ENCODE results near the gene INSIG2.
"Not testable (repeated sequence)": the region's sequence is repeated elsewhere in the genome, so short reads cannot be mapped to it uniquely, and the experiment has no call there.

Gene INSIG2

DNA sequence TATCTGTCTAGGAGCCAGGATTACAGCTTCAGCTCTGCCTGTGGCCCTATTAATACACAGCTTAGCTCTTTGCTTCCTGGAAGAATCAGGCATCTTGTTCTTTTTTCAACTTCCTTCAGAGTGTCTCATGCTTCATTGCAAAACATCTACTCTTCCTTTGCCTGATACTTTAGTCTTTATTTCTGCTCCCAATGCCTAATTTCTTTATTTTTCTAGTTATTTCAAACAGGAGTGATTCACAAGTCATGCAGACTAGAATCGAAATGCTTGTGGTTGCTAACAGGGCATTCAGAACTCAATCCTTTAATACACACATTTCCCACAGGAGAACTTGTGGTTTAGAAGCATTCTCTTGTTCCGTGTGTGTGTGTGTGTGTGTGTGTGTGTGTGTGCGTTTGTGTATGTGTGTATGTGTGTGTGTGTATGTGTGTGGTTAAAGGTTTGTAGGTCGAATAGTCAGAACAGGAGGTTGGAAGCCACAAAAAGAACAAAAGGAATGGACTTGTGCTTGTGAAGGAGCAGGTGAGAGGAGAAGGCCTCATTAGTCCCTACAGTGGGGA, 28.3 kb upstream of the INSIG2 start:
- DNase-seq (ENCODE audit: low read depth, low spot score): no peak

DNA sequence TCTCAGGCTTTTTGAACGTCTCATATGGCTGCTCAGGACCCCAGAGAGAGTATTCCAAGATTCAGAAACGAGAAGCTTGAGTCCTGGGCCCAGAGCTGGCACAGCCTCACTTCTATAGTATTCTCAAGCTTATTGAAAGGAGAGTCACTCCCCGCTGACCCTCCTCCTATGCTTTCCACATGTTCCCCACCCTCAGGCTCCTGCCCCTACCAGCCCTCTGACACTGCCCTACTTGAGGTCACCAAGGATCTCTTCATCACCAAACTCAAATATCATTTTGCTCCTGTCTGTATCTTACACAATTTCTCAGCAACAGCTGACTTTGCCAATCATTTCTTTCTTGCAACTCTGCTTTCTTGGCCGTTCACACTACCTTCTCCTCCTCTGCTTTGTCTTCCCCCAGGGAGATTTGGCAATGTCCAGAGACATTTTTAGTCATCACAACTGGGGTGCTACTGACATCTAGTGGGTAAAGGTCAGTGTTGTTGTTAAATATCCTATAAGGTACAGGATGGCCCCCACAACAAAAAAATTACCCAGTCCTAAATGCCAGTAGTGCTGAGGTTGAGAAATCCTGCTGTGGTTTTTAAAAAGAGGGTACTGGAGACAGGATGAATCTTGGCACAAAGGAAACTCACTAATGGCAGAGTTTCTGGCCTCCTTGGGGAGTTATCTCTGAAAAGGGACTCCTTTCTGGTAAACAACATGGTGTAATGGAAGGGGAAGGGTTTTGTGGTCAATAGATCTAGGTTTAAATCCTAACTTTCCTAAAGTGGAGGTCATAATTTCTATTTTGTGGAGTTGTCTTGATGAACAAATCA, 26.9 kb upstream of the INSIG2 start:
- DNase-seq (ENCODE audit: low read depth, low spot score): no peak

- no peak for DNase-seq (ENCODE audit: low read depth, low spot score)
Observed at GRCh38 chr2:118062048-118062447, 26.2 kb upstream of the INSIG2 start.

DNA sequence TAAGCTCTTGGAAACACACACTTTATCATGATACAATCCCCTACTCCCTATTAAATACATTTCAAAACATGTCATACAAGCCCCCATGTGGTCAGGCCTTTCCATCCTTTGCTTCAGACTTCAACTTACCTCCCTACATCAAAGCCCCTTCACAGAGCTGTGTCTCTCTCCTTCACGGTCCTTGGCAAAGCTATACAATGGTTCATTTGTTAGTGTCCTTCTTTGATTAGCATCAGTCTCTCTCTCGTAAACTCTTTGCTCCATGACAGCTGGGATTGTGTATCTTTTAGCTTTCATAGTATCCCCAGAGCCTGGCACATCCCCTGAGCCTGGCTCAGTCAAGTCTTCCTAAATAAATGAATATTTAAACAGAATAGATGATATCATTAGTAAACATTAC, 25.6 kb upstream of the INSIG2 start:
- DNase-seq (ENCODE audit: low read depth, low spot score): no peak

DNA sequence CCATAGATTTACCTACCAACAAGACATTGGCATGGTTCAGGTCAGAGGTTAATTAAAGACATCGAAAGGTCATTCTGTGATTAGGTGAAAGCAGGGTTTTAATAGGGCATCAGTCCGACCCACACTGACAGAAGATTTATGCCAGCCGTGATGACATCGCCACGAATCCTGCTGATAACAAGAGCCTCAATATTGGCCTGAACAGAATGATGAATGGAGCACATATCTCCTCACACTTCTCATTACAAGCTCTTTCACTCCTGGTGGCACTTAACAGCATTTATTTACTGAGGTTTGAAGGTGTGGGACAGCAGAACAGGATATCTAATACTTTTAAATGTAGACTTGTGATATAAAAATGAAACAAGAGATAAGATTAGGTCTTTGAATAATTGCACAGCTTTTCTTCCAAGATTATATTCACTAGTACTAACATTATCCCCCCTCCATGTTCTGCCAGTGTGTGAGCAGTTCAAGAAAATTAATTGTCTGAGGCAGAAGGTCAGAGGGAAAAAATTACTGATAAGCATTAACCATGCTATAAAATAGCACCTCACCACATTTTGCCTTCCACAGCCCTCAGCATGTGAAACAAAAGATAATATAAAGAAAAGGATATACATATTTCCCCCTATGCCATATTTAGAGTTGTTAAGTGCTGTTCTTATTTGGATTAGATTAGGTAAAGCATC, 23.1 kb upstream of the INSIG2 start:
- DNase-seq (ENCODE audit: low read depth, low spot score): no peak

DNA sequence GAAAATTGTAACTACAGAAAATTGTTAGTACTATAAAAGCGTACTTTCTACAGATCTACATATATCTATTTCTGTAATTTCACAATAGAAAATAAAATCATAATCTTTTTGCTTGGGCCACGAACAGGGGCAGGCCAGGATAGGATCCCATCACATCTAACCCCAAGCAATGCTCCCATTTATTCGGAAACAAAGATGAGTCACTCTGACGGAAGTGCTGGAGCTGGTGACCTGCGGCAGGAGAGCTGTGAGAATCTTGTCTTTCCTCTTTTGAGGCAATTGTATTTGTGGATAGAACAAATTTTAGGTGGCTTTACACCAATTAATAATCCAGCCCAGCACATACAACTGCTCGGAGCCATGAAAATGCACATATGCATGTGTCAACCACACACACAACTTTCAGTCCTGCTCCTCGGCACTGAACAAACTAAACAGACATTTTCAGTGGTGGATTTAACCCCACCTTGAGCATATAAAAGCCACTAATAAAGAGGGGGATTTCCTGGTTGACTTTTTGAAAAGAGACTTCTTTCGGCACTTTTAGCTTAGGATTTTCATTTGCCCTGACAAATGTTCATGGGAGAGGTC, 22.3 kb upstream of the INSIG2 start:
- no peak for DNase-seq (ENCODE audit: low read depth, low spot score)

GRCh38 chr2:118077636-118078247, 10.5 kb upstream of the INSIG2 start:
- no peak for DNase-seq (ENCODE audit: low read depth, low spot score)

GRCh38 chr2:118078734-118079133, 9.5 kb upstream of the INSIG2 start:
- DNase-seq (ENCODE audit: low read depth, low spot score): no peak

- DNase-seq (ENCODE audit: low read depth, low spot score): no peak
Observed at GRCh38 chr2:118084491-118085089, 3.7 kb upstream of the INSIG2 start.

DNA sequence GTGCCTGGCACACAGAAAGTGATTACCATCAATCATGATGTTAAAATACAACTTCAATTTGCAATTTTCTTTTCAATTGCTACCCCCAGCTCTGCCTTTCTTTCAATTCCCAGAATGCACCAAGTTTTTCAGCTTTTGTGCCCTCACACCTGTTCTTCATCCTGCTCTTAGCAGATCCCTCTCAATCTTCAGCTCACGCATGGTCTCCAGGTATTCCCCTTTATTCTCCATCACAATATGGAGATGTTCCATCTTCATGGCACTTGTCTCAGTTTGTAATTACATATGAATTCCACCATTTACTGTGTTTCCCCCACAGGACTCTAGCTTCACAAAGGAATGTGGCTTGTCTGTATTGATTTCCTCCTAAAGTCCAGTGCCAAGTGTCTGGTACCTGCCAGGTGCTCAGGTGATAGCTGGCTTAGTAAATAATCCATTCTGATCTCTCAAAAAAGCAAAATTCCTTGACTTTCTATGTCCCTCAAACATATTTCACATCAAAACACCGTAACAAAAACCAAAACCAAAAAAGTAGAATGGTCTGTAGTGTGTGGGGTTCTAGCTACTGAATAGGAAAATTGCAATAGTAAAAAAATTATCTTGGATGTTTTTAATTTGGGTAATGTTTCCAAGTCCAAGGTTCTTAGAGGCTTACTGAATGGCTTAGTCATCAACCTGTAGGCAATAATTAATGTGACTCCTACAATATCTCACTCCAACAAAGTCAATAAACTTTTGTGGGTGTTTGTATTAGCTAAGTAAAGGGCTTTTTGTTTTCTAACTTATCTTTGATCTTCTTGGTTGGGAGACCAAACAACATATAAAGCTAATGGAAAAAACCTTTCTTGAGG, 2.9 kb upstream of the INSIG2 start:
- no peak for DNase-seq (ENCODE audit: low read depth, low spot score)

- no peak for DNase-seq (ENCODE audit: low read depth, low spot score)
Observed at GRCh38 chr2:118086024-118086633, 2.1 kb upstream of the INSIG2 start.

- DNase-seq (ENCODE audit: low read depth, low spot score): no peak
Observed at GRCh38 chr2:118089139-118089800, 999 bp downstream of the INSIG2 start.

GRCh38 chr2:118090387-118091139, 2.3 kb downstream of the INSIG2 start:
- DNase-seq (ENCODE audit: low read depth, low spot score): no peak

- DNase-seq (ENCODE audit: low read depth, low spot score): no peak
Observed at GRCh38 chr2:118091140-118091478, 2.8 kb downstream of the INSIG2 start.

DNA sequence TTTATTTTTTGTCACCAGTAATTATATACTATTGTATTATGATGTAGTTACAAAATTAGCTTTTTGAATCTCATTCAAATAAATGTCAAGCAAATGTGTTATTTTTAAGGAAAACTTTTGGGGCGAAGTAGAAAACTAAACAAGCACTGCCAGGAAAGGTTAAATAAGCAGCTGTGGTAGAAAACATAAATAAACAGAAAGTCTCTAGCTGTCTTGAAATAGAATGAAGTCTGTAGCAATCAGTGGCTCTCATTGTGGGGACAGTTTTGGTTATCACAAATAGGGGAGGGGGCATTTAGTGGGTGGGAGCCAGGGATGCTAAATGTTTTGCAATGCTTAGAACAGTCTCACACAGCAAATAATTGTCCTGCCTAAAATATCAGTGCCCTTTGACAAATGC, 3.4 kb downstream of the INSIG2 start:
- DNase-seq (ENCODE audit: low read depth, low spot score): no peak

GRCh38 chr2:118094102-118094501, 5.8 kb downstream of the INSIG2 start:
- DNase-seq (ENCODE audit: low read depth, low spot score): not testable (repeated sequence)

GRCh38 chr2:118094503-118094902, 6.2 kb downstream of the INSIG2 start:
- no peak for DNase-seq (ENCODE audit: low read depth, low spot score)

DNA sequence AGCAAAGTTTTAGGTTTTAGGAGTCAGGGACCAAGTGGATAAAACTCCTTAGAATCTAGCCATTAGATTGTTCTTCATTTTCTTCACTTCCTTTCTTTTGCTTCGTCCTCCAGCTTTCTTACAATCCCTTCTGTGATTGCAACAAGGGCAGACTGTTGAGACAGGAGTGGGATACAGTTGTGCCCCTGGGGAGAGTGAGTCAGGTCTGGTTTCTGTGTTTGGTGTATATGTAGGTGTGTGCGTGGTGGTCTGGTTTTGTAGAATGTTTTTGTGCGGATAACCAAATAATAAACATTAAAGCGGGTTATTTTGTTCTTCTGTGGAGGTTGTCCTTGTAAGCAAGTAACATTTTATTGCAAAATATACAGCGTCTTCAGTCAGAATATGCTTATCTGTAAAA, 7.3 kb downstream of the INSIG2 start:
- DNase-seq (ENCODE audit: low read depth, low spot score): no peak

GRCh38 chr2:118097657-118098056, 9.4 kb downstream of the INSIG2 start:
- DNase-seq (ENCODE audit: low read depth, low spot score): no peak
